Purkinje cell (primary cell): ENCODE results near the gene DYDC2. TPM values are rescaled to one million over a fixed set of nuclear protein-coding genes. Genes with fewer than 3 reads are reported as not detected.

Experiments used
- polyA plus RNA-seq: library from polyadenylated mRNA; unstranded; fragments of >200 nt; fragmentation: Nextera tagmentation; gene quantifications from 2 replicates; pipeline ENCODE4 v1.2.1, GENCODE V29; 2014

DYDC2 gene, protein sequence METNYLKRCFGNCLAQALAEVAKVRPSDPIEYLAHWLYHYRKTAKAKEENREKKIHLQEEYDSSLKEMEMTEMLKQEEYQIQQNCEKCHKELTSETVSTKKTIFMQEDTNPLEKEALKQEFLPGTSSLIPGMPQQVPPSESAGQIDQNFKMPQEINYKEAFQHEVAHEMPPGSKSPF
- polyA plus RNA-seq = 0.83 TPM in 1 of 2 replicates, not detected in the other

DNA sequence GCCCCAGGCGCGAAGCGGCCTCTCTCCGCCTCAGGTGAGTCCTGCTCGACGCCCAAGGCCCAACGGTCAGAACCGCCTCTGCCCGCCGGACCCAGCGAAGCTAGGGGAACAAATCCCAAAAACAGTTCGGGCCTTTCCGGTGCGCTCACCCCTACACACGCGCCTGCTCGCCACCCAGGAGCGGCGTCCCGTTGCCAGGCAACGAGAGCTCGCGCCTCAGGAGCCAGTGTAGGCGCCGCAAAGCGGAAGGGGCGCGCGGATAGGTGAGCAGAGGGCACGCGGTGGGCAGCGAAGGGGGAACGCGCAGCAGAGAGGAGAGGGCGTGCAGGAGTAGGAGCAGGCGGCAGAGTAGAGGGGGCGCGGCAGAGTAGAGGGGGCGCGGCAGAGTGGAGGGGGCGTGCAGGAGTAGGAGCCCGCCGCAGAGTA, at the start of gene DYDC2, which contains the start of gene DYDC1:
TSS of gene DYDC2 (plus strand) at position 219 of the 426 bp plus-strand sequence. CDS start 5,663 bp downstream, outside the sequence.
TSS of gene DYDC1 (minus strand) at position 193 of the 426 bp plus-strand sequence. CDS start 4,154 bp downstream, outside the sequence.

DNA sequence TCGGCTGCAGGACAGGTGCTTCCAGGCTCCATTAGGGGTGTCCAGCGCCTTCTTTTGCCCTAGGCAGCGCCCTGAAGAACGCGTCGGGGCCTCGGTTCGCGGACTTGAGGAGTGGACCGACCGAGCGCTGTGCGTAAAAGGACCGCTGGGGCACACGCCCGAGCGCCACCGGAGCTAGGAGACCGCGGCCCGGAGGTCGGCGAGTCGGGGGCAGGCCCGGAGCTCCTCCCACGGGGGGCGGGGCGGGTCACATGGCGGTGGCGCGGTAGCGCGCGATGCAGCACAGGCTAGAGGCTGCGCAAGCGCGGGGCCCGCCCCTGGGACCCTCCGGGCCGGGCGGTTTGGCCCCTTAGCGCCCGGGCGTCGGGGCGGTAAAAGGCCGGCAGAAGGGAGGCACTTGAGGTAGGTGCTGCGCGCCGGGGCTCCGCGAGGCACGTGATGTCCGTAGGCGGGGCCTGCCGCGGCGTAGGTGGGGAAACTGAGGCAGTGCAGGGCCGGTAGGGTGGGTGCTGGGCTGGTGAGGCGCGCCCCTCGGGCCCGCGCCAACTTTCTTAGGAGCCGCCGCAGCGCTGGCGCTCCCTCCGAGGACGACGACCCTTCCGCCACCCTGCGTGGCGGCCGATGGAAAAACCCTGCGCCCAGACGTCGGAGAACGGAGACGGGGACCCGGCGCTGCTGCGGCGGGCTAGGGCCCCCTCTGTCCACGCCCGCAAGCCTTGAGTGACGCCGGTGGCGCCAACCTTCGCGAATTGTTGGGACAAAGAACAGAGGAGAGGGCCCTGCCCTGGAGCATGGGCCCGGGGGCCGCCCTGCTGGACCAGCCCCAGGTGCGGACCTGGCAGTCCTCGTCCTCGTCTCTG, 51.9 kb downstream of the DYDC2 start, which contains the start of gene PRXL2A:
TSS of gene PRXL2A (plus strand) at position 310 of the 860 bp plus-strand sequence. CDS start 11,917 bp downstream, outside the sequence.

Other genes with a start within 250 kb of the DYDC2 start
- 2.4 TPM in 1 of 2 replicates, not detected in the other for gene PLAC9, start 224.1 kb upstream of the DYDC2 start, polyA plus RNA-seq
- 85.2 and 131 TPM in 2 replicates for gene ANXA11, start 151.2 kb upstream of the DYDC2 start, polyA plus RNA-seq
- not detected in 2 replicates for gene MAT1A, start 67.1 kb upstream of the DYDC2 start, polyA plus RNA-seq
- gene DYDC1, start within 50 bp of the DYDC2 start, polyA plus RNA-seq = not detected in 2 replicates
- gene PRXL2A, start 51.8 kb downstream of the DYDC2 start, polyA plus RNA-seq = 43.4 and 77.3 TPM in 2 replicates
- gene TSPAN14, start 97.5 kb downstream of the DYDC2 start, polyA plus RNA-seq = 22.3 and 30.3 TPM in 2 replicates
- 0.21 TPM in 1 of 2 replicates, not detected in the other for gene SH2D4B, start 181.1 kb downstream of the DYDC2 start, polyA plus RNA-seq